Smooth muscle cell (in vitro differentiated cells): Measurements from ENCODE around the gene ALK. TPM values are rescaled to one million over a fixed set of nuclear protein-coding genes. Genes with fewer than 3 reads are reported as not detected.
A peak's percentile ranks its signal among the peaks of the same experiment; 100 is the strongest.

Experiments
- DNase-seq: peaks from one replicate; lab custom pipeline; 2025; ENCODE audit not compliant: unreplicated experiment; lab: John Stamatoyannopoulos, UW
- H2AFZ ChIP-seq: fragments of 200-600 bp; sonication (generic); 2 replicates; pipeline ENCODE4 v1.6.0; 2016; ENCODE audit warnings: antibody characterized with exemption, low read depth, mild to moderate bottlenecking
- H3F3A ChIP-seq: fragments of 200-600 bp; sonication (generic); 2 replicates; pipeline ENCODE4 v1.6.0; 2017; ENCODE audit warnings: antibody characterized with exemption, low read depth
- H3K27ac ChIP-seq: fragments of 200-600 bp; sonication (generic); 2 replicates; pipeline ENCODE4 v1.5.1; 2016; ENCODE audit warnings: low read depth, mild to moderate bottlenecking
- H3K27me3 ChIP-seq: fragments of 200-600 bp; sonication (generic); 2 replicates; pipeline ENCODE4 v1.6.1; 2016; ENCODE audit warnings: low read depth, mild to moderate bottlenecking
- H3K36me3 ChIP-seq: fragments of 200-600 bp; sonication (generic); 2 replicates; pipeline ENCODE4 v1.5.1; 2016; ENCODE audit warnings: low read depth
- H3K4me1 ChIP-seq: fragments of 200-600 bp; sonication (generic); 2 replicates; pipeline ENCODE4 v1.5.1; 2016; ENCODE audit warnings: low read depth
- H3K4me2 ChIP-seq: fragments of 200-600 bp; sonication (generic); 2 replicates; pipeline ENCODE4 v1.6.0; 2016; ENCODE audit warnings: mild to moderate bottlenecking
- H3K4me3 ChIP-seq: fragments of 200-600 bp; sonication (generic); 2 replicates; pipeline ENCODE4 v1.5.1; 2016; ENCODE audit warnings: mild to moderate bottlenecking
- H3K79me2 ChIP-seq: fragments of 200-600 bp; sonication (generic); 2 replicates; pipeline ENCODE4 v1.6.0; 2016; ENCODE audit warnings: low read depth, mild to moderate bottlenecking
- H3K9ac ChIP-seq: fragments of 200-600 bp; sonication (generic); 2 replicates; pipeline ENCODE4 v1.6.0; 2016; ENCODE audit warnings: low read depth
- H3K9me3 ChIP-seq: fragments of 200-600 bp; sonication (generic); replicated peaks from 2 replicates; pipeline ENCODE4 v1.5.1; 2016; ENCODE audit warnings: low read depth
- H4K20me1 ChIP-seq: fragments of 200-600 bp; sonication (generic); 2 replicates; pipeline ENCODE4 v1.6.0; 2016; ENCODE audit warnings: low read depth
- WGBS: methylation state at CpG from one replicate; pipeline ENCODE4 v1.1.7; 2016; ENCODE audit warnings: low lambda C conversion rate; 5-methylcytosine and 5-hydroxymethylcytosine counted together
- polyA plus RNA-seq: library from polyadenylated mRNA; unstranded; fragments of >200 nt; fragmentation: Nextera tagmentation; extraction: Ambion mirVana; gene quantifications from 2 replicates; pipeline ENCODE4 v1.2.1, GENCODE V29; 2016
- total RNA-seq: library from RNA; depleted of rRNA; stranded (reverse); fragments of >200 nt; gene quantifications from 2 replicates; pipeline ENCODE4 v1.2.3, GENCODE V29; 2014
- TF ChIP-seq, protein P1 (sequence below): fragments of 200-600 bp; sonication (generic); IDR thresholded peaks from 2 replicates; pipeline ENCODE4 v1.5.1; 2017; ENCODE audit warnings: borderline replicate concordance, mild to moderate bottlenecking, antibody characterized with exemption; ENCODE audit not compliant: insufficient read depth, poor library complexity, severe bottlenecking

Gene ALK
- total and polyA plus RNA-seq, 2 experiments from 2014 or later: 0.13 to 0.19 TPM

DNA sequence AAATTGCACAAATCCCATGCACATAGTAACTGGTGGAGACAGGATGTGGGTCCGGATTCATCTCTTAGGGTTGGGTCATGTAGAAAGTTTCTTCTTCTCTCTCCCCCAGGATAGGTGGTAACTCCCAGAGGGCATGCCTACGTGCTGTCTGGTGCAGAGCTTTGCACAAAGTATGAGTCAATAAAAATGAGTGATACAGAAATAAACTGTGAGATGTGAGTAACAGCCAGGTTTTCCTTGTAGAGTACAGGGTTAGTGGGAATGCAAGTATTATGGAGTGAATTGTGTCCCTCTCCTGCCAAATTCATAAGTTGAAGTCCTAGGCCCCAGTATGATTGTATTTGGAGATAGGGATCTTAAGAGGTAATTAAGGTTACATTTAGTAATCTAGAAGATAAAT is 289.4 kb downstream of the ALK start:
- H3K27me3 ChIP-seq: no peaks in the 10 kb centered on the region
- no peaks in the 10 kb centered on the region for H3K9me3 ChIP-seq
- no peak for DNase-seq
- peaks cover 7% of the 10 kb centered on the region for H3K4me1 ChIP-seq
- no peak overlapping the region for H3K27ac ChIP-seq
- H4K20me1 ChIP-seq: no peaks in the 10 kb centered on the region
- H3K4me2 ChIP-seq: no peak overlapping the region
- H3K4me3 ChIP-seq: no peak overlapping the region
- no peaks in the 10 kb centered on the region for H3F3A ChIP-seq
- H3K79me2 ChIP-seq: no peaks in the 10 kb centered on the region
- TF ChIP-seq, protein P1, sequence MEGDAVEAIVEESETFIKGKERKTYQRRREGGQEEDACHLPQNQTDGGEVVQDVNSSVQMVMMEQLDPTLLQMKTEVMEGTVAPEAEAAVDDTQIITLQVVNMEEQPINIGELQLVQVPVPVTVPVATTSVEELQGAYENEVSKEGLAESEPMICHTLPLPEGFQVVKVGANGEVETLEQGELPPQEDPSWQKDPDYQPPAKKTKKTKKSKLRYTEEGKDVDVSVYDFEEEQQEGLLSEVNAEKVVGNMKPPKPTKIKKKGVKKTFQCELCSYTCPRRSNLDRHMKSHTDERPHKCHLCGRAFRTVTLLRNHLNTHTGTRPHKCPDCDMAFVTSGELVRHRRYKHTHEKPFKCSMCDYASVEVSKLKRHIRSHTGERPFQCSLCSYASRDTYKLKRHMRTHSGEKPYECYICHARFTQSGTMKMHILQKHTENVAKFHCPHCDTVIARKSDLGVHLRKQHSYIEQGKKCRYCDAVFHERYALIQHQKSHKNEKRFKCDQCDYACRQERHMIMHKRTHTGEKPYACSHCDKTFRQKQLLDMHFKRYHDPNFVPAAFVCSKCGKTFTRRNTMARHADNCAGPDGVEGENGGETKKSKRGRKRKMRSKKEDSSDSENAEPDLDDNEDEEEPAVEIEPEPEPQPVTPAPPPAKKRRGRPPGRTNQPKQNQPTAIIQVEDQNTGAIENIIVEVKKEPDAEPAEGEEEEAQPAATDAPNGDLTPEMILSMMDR: no peak
- no peak overlapping the region for H2AFZ ChIP-seq
- WGBS: 97% methylated on average over 2 of the region's 2 CpGs
- no peaks in the 10 kb centered on the region for H3K36me3 ChIP-seq
- H3K9ac ChIP-seq: no peak overlapping the region

DNA sequence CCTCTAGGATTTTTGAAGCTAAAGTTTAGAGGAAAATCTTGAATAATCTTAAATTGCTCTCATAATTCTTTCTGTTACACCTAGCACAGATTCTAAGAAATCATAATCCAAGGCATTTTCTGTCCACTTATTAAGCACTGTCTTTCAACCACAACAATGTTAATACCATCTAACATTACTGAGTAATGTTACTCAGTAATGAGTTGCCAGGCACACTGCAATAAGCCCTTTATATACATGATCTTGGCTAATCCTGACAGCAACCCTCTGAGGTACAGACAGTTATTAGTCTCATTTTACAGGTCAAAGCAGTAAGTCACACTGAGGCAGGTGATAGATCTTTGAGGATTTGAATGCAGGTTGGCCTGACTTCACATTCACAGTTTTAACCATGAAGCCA is 291.9 kb downstream of the ALK start:
- no peaks in the 10 kb centered on the region for H4K20me1 ChIP-seq
- no peak for DNase-seq
- peaks cover 7% of the 10 kb centered on the region for H3K4me1 ChIP-seq

DNA sequence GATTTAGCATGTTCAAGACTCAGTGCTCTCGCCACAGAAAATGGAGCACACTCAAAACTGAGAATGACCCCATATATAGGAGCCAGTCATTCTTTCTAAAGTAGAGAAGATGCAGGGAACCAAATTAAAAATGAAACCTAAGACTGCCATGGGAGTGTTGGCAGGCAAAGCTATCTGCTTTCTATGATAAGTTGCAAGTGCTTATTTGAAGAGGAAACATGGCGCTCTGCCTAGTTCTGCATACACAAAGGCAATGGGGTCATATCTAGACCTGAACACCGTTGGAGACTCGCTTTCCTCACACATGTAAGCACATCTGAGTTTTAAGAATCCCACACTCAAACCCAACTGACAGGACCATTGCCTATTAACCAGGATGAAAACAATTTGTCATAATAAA is 292.5 kb downstream of the ALK start:
- peaks cover 7% of the 10 kb centered on the region for H3K4me1 ChIP-seq
- no peak overlapping the region for H3K9ac ChIP-seq
- no peaks in the 10 kb centered on the region for H3F3A ChIP-seq
- no peak overlapping the region for H3K4me3 ChIP-seq
- TF ChIP-seq, protein P1: no peak
- H2AFZ ChIP-seq: no peak overlapping the region
- no peaks in the 10 kb centered on the region for H3K79me2 ChIP-seq
- H4K20me1 ChIP-seq: no peaks in the 10 kb centered on the region
- H3K36me3 ChIP-seq: no peaks in the 10 kb centered on the region
- no peak overlapping the region for H3K4me2 ChIP-seq
- H3K27me3 ChIP-seq: no peaks in the 10 kb centered on the region
- no peaks in the 10 kb centered on the region for H3K9me3 ChIP-seq
- no peak for DNase-seq
- no peak overlapping the region for H3K27ac ChIP-seq
- WGBS: 94% methylated on average over 4 of the region's 4 CpGs

More for the DNA sequence above, 291.9 kb downstream of the ALK start:
- Histone ChIP-seq H2AFZ (no peak overlapping the region), H3F3A (no peaks in the 10 kb centered on the region), H3K4me3 (no peak overlapping the region), H3K79me2 (no peaks in the 10 kb centered on the region), H3K36me3 (no peaks in the 10 kb centered on the region), H3K9ac (no peak overlapping the region), H3K9me3 (no peaks in the 10 kb centered on the region), H3K4me2 (no peak overlapping the region), H3K27ac (no peak overlapping the region), H3K27me3 (no peaks in the 10 kb centered on the region)
- TF ChIP-seq, protein P1: no peak

DNA sequence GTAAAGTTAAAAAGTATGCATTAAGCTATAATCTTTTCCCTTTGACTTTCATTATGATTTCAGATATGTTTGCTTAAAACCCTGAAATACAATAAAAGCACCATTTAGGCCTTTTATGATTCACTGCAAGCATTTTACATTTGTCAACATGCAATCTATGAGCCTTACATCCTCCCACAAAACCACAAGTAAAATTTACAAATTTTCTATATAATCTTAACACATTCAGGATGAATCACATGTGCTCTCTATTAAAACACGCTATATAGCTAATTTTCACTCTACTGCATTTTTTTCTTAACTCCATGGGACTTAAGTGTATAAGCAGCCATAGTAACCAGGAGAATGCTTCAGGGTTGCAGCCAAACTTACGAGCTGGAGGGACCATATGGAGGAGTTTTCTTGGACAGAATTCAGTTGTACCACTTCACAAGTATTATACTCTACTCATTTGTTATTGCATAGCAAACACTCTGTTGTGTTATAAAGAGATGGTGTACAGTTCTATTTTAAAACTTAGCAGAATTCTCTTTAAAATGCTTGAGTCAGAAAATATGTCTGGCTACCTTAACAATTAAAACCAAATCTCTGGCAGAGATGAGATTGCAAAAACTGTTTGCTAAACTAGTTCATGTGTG is 293.2 kb downstream of the ALK start:
- 58% methylated on average over 2 of the region's 2 CpGs for WGBS

More for the DNA sequence above, 293.2 kb downstream of the ALK start:
- TF ChIP-seq, protein P1: no peak
- no peak overlapping the region for H3K4me3 ChIP-seq
- peak overlapping the region; percentile 42 for H3K27ac ChIP-seq
- H3K79me2 ChIP-seq: no peaks in the 10 kb centered on the region
- peak overlapping the region; percentile 50 for H3K4me2 ChIP-seq
- no peaks in the 10 kb centered on the region for H4K20me1 ChIP-seq
- H3K36me3 ChIP-seq: no peaks in the 10 kb centered on the region
- no peaks in the 10 kb centered on the region for H3K27me3 ChIP-seq
- H3K9ac ChIP-seq: no peak overlapping the region
- H3F3A ChIP-seq: no peaks in the 10 kb centered on the region
- DNase-seq: no peak
- peaks cover 7% of the 10 kb centered on the region for H3K4me1 ChIP-seq
- no peak overlapping the region for H2AFZ ChIP-seq
- H3K9me3 ChIP-seq: no peaks in the 10 kb centered on the region
